CD4-positive, alpha-beta T cell treated with Interleukin-17A for 1 hour (primary cell): ENCODE data around the gene ADAMTS17.
"Not testable (repeated sequence)": the region's sequence is repeated elsewhere in the genome, so short reads cannot be mapped to it uniquely, and the experiment has no call there.

Experiments
- DNase-seq: peaks from one replicate; pipeline ENCODE4 v3.0.0-alpha.2; 2020

Gene ADAMTS17

DNA sequence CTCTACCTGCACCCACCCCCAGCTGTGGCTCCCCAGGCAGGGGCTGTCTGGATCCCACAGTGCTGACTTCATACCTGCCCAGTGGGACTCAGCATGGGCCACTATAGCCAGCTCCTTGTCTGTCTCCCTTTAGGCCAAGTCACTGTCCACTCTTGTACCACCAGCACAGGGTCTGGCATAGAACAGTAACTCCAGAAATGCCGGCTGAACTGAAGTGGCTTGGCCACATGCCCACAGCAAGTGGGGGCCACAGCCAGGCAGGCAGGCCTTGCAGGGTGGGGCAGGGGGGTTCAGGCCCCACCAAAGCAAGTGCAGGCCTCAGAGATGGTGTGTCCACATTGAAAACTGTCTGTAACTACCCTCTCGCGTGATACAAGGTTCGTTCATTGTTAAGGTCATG, 355.9 kb downstream of the ADAMTS17 start:
- no peak for DNase-seq

DNA sequence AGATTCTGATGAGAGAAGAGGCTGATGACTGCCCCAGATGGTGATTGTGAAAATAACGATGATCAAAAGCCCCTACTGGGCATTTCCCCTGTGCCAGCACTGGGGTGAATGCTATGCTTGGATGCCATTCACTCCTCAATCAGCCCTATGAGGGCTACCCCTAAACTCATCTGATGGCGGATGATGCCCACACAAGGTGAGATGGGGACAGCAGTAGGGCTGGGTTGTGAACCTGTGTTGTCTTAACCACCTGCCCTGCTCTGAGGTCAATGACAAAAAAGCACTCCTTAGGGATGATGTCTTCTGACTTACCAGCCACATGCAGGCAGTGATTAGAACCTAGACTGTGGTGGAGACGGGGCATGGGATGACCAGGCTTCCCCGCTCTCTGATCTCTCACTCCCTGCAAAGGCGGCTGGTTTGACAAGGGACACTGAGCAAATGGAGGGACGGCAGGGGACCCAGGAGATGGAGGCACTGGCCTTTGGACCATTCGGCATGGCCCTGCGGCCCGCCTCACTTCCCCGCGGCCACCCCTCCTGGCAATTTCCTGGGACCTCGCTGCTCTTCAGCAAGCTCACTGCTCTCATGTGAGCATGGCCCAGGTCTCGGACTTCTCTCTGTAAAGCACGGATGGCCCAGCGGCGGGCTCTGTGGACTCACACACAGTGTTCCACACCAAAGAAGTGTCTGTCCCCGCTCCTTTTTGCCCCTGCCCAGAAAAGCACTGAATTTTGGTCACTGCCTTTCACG, 357.1 kb downstream of the ADAMTS17 start:
- DNase-seq, result no peak

DNA sequence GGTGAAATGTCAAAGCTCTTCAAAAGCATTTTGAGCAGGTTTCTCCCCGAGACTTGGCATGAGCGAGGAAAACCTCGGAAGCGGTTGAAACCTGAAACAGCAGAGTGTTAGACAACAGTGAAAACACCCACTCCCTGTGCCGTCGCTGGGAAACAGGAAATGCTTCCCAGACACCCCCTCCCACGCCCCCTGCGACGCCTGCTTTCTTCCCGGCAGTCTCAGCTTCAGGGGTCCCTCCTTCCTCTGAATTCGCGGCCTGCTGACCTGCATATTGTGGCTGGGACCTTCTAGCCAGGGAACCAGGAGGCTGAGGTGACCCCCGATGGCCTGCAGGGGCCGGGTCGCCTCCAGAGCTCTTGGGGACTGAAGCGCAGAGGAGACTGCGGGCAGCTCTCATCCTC, 357.9 kb downstream of the ADAMTS17 start:
- DNase-seq, result no peak

- DNase-seq, result no peak
These were observed 358.4 kb downstream of the ADAMTS17 start for GRCh38 chr15:99983171-99983885.

DNA sequence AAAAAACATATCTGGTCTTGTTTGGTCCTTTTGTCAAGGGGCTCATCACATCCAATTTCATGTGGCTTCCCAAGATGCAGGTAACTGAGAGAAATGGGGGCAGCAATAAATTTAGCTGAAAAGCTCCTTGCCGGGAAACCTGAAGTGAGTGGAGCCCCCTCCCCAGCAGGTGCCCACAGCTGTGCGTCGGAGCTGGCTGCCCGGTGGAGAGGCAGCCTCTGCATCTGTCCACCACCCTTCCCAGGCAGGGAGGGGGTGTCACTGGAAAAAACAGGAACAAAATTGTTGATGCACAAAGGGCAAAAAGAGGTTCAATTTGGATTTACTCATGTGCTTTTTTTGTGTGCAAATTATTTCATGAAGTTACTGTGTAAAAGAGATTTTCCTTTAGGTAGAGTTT, 359.1 kb downstream of the ADAMTS17 start:
- DNase-seq, result no peak

DNA sequence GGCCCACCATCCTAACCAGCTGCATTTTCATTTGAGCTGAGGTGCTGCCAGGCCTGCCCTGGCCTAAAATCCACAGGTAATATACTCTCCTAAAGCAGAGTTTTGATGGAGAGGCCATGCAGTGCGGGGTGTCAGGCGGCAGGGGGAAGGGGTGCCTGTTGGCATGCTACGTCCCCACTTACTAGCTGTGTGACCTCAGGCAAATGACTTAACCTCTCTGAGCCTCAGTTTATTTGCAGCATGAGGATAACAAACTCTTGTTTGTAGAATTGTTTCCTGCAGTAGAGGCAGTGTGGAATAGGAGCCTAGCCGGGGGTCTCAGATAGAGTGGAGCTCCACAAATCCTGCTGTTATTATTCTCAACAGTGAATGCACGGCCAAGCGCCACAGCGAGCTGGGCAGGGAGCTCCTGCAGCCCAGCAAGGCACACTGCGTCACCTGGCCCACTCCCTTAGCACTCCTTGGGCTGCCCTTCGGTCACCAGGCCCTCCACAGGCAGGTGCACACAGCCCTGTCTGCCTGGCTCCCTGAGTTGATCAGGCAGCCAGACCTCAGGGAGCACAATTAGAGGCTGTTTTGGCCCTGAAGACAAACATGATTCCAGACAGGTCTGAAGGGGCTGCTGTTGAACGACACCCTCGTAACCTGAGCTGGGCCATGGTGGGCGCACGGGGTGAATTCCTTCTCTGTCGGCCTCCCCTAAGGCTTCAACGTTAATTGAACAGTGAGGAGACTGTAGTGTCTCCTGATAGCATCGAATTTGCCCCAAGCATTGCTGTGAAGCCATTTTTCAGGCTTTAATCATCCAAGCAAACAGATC, 359.7 kb downstream of the ADAMTS17 start:
- DNase-seq, result no peak

DNA sequence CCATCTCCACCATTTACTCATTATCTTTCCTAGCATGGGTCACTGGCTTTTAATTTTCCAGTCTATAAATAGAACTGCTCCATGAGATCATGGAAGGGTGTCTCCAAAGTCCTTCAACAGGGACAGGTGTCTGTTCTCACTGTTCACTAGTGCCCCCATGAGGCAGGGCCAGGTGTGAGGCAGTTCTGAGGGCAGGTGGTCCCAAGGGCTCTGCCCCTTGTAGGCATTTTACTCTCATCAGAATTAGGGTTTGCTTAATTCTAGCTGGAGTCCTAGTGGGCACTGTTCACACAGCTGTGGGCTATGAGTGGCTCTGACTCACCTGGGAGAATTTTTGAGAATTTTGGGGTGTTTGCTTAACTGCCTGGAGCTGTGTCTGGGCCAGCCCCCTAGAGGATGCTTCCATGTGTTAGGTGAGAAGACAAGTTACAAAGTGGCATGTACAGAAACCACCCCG, 360.6 kb downstream of the ADAMTS17 start:
- no peak for DNase-seq

- no peak for DNase-seq
These were observed 361.0 kb downstream of the ADAMTS17 start for GRCh38 chr15:99980752-99981151.

GRCh38 chr15:99979886-99980285, 361.9 kb downstream of the ADAMTS17 start:
- DNase-seq, result not testable (repeated sequence)

GRCh38 chr15:99979371-99979770, 362.4 kb downstream of the ADAMTS17 start:
- no peak for DNase-seq

DNA sequence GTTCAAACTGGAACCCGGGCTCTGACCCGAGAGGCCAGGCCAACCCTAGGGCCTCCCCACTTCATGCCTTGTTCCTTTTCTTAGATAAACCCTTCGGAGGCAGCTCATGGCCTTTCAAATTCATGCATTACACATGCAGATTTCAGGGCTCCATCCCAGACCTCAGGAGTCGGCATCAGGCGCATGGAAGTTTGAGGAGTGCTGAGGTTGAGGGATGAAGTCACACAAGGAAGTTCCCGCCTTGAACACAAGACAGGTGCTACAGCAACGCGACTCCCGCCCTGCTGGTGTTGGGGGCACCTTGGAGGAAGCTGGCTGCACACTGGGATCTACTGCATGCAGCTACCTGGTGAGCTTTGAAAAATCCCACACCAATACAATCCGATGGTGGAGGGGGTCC, 363.3 kb downstream of the ADAMTS17 start:
- no peak for DNase-seq

DNA sequence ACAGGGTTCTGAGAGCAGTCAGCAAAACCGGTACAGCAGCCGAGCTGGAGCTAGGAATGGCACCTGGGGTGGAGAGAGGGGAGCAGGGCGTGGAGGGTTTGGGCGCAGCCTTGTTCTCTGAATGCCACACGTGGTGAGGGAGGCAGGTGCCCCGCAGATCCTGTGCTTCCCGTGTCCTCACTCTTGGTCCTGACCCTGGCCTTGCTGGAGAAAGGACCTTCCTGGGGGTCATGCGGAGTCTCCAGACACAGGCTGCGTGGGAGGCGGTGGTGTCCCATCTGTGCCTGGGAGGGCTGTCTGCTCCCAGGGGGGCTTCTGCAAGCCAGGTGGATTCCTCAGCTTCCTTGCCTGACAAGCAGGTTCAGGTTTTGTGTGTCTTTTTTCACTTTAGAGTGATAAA, 363.8 kb downstream of the ADAMTS17 start:
- DNase-seq, result no peak

- DNase-seq, result no peak
These were observed 364.9 kb downstream of the ADAMTS17 start for GRCh38 chr15:99976811-99977271.

GRCh38 chr15:99976000-99976399, 365.8 kb downstream of the ADAMTS17 start:
- no peak for DNase-seq

GRCh38 chr15:99974246-99974645, 367.5 kb downstream of the ADAMTS17 start:
- no peak for DNase-seq

DNA sequence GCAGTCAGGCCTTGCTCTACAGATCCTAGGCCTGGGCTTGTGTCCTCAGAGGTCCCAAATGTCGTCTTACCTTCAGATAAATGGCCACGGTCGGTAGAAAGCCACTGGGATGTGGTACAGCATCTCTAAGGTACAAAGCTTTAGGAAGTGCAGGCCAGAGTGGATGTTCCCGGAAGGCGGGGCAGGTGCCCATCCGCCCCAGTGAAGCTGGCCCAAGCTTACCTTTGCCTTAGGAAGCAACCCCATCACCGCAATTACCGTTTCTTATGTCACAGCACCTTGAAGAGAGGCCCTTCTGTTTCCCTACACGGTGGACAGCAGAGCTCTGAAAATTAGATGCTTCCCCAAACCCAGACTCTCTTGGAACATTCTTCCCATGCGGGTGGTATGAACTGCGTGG, 368.4 kb downstream of the ADAMTS17 start:
- no peak for DNase-seq

- DNase-seq, result no peak
These were observed 370.8 kb downstream of the ADAMTS17 start for GRCh38 chr15:99970891-99971430.

- no peak for DNase-seq
These were observed 372.4 kb downstream of the ADAMTS17 start for GRCh38 chr15:99969261-99969920.

GRCh38 chr15:99967841-99968371, 373.9 kb downstream of the ADAMTS17 start:
- DNase-seq, result no peak

GRCh38 chr15:99966815-99967214, 375.0 kb downstream of the ADAMTS17 start:
- DNase-seq, result no peak

DNA sequence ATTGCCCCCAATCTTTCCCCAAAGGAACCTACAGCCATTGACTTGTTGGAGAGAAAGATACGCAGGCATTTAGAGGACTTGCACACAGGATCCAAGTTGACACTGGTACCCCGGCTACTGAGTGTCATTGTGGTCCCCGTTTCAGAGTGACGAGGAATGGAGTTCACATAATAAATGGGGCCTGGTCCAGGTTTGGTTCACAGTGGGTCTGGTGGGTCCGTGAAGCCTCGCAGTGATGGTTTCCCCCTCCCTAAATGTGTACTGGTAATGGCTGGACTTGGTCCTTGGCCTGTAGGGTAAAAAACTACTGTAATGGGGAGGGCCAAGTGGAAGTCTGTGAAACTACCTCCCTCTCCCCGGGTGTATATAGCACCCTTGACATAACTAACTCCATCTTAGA, 376.4 kb downstream of the ADAMTS17 start:
- no peak for DNase-seq

DNA sequence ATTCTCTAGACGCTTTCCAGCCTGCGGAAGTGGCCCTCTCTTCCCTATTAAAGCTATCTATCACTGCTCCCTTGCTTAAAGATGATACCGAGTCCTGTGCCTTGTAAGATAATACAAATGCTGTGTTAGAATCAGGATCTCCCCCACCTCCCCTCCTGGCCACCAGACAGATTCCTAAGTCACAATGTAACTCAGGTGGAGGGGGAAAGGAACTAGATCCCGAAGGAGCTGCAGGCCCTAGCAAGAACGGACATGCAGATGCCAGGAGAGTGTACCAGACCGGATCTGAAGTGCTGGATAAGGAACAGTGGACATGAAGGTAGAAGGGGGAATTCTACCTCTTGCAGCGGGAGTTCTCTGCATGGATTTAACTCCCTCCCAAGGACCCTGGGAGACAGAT, 377.8 kb downstream of the ADAMTS17 start:
- DNase-seq, result no peak
